IMR-90 (cell line): ENCODE measurements around the gene OSCP1. TPM values are rescaled to one million over a fixed set of nuclear protein-coding genes. Genes with fewer than 3 reads are reported as not detected.

Source experiments
- ATAC-seq: fragments of 200-7000 bp; cut with Tn5 transposase; 2 replicates; pipeline ENCODE4 v1.9.1; 2020; ENCODE audit warnings: low read depth, mild to moderate bottlenecking, moderate library complexity
- BruUV-seq: library from RNA; stranded (reverse); fragments of 400-500 nt; replicated peaks from 2 replicates; lab custom pipeline; 2021; lab: Mats Ljungman, UMichigan
- CTCF ChIA-PET: fragments of 300-600 bp; formaldehyde crosslinking; extraction: SDS; loops from one replicate; lab custom pipeline; 2021; ENCODE audit warnings: antibody characterized with exemption; lab: Yijun Ruan, JAX
- POLR2A ChIA-PET: fragments of 300-600 bp; sonication (Branson Sonifier 250); formaldehyde crosslinking; loops from one replicate; lab custom pipeline; 2022; ENCODE audit warnings: antibody characterized with exemption; ENCODE audit not compliant: unreplicated experiment; lab: Charles Lee
- DNase-seq: peaks from one replicate; pipeline ENCODE4 v3.0.0; 2013
- H2AFZ ChIP-seq: replicated peaks from 2 replicates; pipeline ENCODE3; 2013; ENCODE audit warnings: low read length, mild to moderate bottlenecking; ENCODE audit not compliant: poor library complexity
- H2AK5ac ChIP-seq: 2 replicates; pipeline ENCODE4 v1.6.1; 2013; ENCODE audit warnings: low read depth, low read length, inconsistent platforms
- H2AK9ac ChIP-seq: replicated peaks from 2 replicates; pipeline ENCODE3; 2013; ENCODE audit warnings: mild to moderate bottlenecking, low read depth, low read length, moderate library complexity; ENCODE audit not compliant: poor library complexity
- H2BK120ac ChIP-seq: 2 replicates; pipeline ENCODE4 v1.6.1; 2013; ENCODE audit warnings: low read depth, low read length, inconsistent platforms
- H2BK15ac ChIP-seq: 3 replicates; pipeline ENCODE4 v1.6.1; 2013; ENCODE audit warnings: low read depth, low read length, inconsistent platforms
- H2BK20ac ChIP-seq: 2 replicates; pipeline ENCODE4 v1.6.1; 2013; ENCODE audit warnings: low read depth, mild to moderate bottlenecking, inconsistent platforms, low read length, moderate library complexity
- H2BK5ac ChIP-seq: 2 replicates; pipeline ENCODE4 v1.6.1; 2013; ENCODE audit warnings: mild to moderate bottlenecking, low read depth, low read length, inconsistent platforms; ENCODE audit not compliant: poor library complexity, severe bottlenecking
- H3K14ac ChIP-seq: replicated peaks from 2 replicates; pipeline ENCODE4 v1.6.1; 2013; ENCODE audit warnings: low read depth, low read length, inconsistent platforms
- H3K18ac ChIP-seq: 2 replicates; pipeline ENCODE4 v1.6.1; 2013; ENCODE audit warnings: low read depth, low read length, control low read depth
- H3K23ac ChIP-seq: 2 replicates; pipeline ENCODE4 v1.6.1; 2013; ENCODE audit warnings: low read depth, low read length, inconsistent platforms
- H3K27ac ChIP-seq: 2 replicates; pipeline ENCODE4 v1.5.1; 2013; ENCODE audit warnings: mild to moderate bottlenecking, control low read depth, low read length; ENCODE audit not compliant: insufficient read depth
- H3K27me3 ChIP-seq: 2 replicates; pipeline ENCODE4 v1.6.1; 2013; ENCODE audit warnings: low read length; ENCODE audit not compliant: control insufficient read depth, insufficient read depth
- H3K36me3 ChIP-seq: 2 replicates; pipeline ENCODE4 v1.6.1; 2013; ENCODE audit warnings: low read length, mixed read lengths; ENCODE audit not compliant: control insufficient read depth, insufficient read depth
- H3K4ac ChIP-seq: 2 replicates; pipeline ENCODE4 v1.6.1; 2013; ENCODE audit warnings: low read depth, low read length, inconsistent platforms
- H3K4me1 ChIP-seq: 2 replicates; pipeline ENCODE4 v1.6.1; 2013; ENCODE audit warnings: low read length, mixed read lengths; ENCODE audit not compliant: control insufficient read depth, insufficient read depth
- H3K4me2 ChIP-seq: 2 replicates; pipeline ENCODE4 v1.6.1; 2013; ENCODE audit warnings: low read depth, mild to moderate bottlenecking, control low read depth, low read length, moderate library complexity
- H3K4me3 ChIP-seq: 2 replicates; pipeline ENCODE4 v1.5.1; 2013; ENCODE audit warnings: low read depth, mild to moderate bottlenecking, control low read depth, low read length, moderate library complexity; ENCODE audit not compliant: insufficient read depth
- H3K56ac ChIP-seq: 2 replicates; pipeline ENCODE4 v1.6.1; 2013; ENCODE audit warnings: low read length, inconsistent platforms; ENCODE audit not compliant: insufficient read depth; ENCODE audit errors: extremely low read depth
- H3K79me1 ChIP-seq, 2 experiments: 2 replicates each; pipeline ENCODE4 v1.6.1; 2013; ENCODE audit warnings: low read length in 2 of 2, inconsistent platforms in 1 of 2, low read depth in 1 of 2
- H3K9ac ChIP-seq: 2 replicates; pipeline ENCODE4 v1.6.1; 2013; ENCODE audit warnings: low read depth, low read length, control low read depth
- H3K9me1 ChIP-seq: 2 replicates; pipeline ENCODE4 v1.6.1; 2013; ENCODE audit warnings: low read length, inconsistent platforms; ENCODE audit not compliant: insufficient read depth
- H3K9me3 ChIP-seq: 2 replicates; pipeline ENCODE4 v1.6.1; 2013; ENCODE audit warnings: low read length; ENCODE audit not compliant: control insufficient read depth, insufficient read depth
- H4K20me1 ChIP-seq: 2 replicates; pipeline ENCODE4 v1.6.1; 2013; ENCODE audit warnings: low read length, inconsistent platforms; ENCODE audit not compliant: insufficient read depth
- H4K5ac ChIP-seq: 2 replicates; pipeline ENCODE4 v1.6.1; 2013; ENCODE audit warnings: mild to moderate bottlenecking, low read depth, low read length, control low read depth
- H4K8ac ChIP-seq, 2 experiments: 2 replicates each; pipeline ENCODE4 v1.6.1; 2013; ENCODE audit warnings: low read depth in 2 of 2, low read length in 2 of 2, control low read depth in 1 of 2, inconsistent platforms in 1 of 2
- H4K91ac ChIP-seq: 2 replicates; pipeline ENCODE4 v1.6.1; 2013; ENCODE audit warnings: low read depth, low read length, inconsistent platforms; ENCODE audit not compliant: insufficient read depth
- BHLHE40 ChIP-seq: fragments of 150-350 bp; IDR thresholded peaks from 2 replicates; pipeline ENCODE4 v1.6.1; 2016; ENCODE audit warnings: mild to moderate bottlenecking, low read depth, low read length
- CEBPB ChIP-seq: IDR thresholded peaks from 2 replicates; pipeline ENCODE4 v1.6.1; 2012; ENCODE audit warnings: low read depth, low read length, improper control_type of control experiment
- CHD1 ChIP-seq: IDR thresholded peaks from 2 replicates; pipeline ENCODE4 v1.6.1; 2012; ENCODE audit warnings: low read depth, low read length, improper control_type of control experiment
- ELK1 ChIP-seq: fragments of 150-350 bp; IDR thresholded peaks from 2 replicates; pipeline ENCODE4 v1.6.1; 2016; ENCODE audit warnings: low read depth, mild to moderate bottlenecking, low read length, moderate library complexity, borderline replicate concordance
- FOS ChIP-seq: fragments of 150-350 bp; IDR thresholded peaks from 2 replicates; pipeline ENCODE4 v1.6.1; 2016; ENCODE audit warnings: low read depth, low read length
- MAZ ChIP-seq: IDR thresholded peaks from 2 replicates; pipeline ENCODE4 v1.6.1; 2012; ENCODE audit warnings: low read depth, mild to moderate bottlenecking, low read length, improper control_type of control experiment, moderate library complexity, borderline replicate concordance
- MXI1 ChIP-seq: IDR thresholded peaks from 2 replicates; pipeline ENCODE4 v1.6.1; 2012; ENCODE audit warnings: low read depth, mild to moderate bottlenecking, low read length, moderate library complexity, borderline replicate concordance
- NFE2L2 ChIP-seq: fragments of 150-350 bp; IDR thresholded peaks from 2 replicates; pipeline ENCODE4 v1.6.1; 2016; ENCODE audit warnings: low read depth, mild to moderate bottlenecking, low read length
- POLR2A ChIP-seq: IDR thresholded peaks from 2 replicates; pipeline ENCODE4 v1.6.1; 2012; ENCODE audit warnings: mild to moderate bottlenecking, low read depth, low read length
- RAD21 ChIP-seq: IDR thresholded peaks from 2 replicates; pipeline ENCODE4 v1.6.1; 2012; ENCODE audit warnings: low read length, improper control_type of control experiment
- RCOR1 ChIP-seq: IDR thresholded peaks from 2 replicates; pipeline ENCODE4 v1.6.1; 2012; ENCODE audit warnings: mild to moderate bottlenecking, low read length, improper control_type of control experiment; ENCODE audit not compliant: insufficient replicate concordance
- RFX5 ChIP-seq: IDR thresholded peaks from 2 replicates; pipeline ENCODE4 v1.8.0; 2012; ENCODE audit warnings: low read depth, mild to moderate bottlenecking, low read length, moderate library complexity
- SMC3 ChIP-seq: fragments of 150-350 bp; IDR thresholded peaks from 2 replicates; pipeline ENCODE4 v1.6.1; 2016; ENCODE audit warnings: low read depth, mild to moderate bottlenecking, antibody characterized with exemption, low read length, moderate library complexity
- USF2 ChIP-seq: fragments of 150-350 bp; IDR thresholded peaks from 2 replicates; pipeline ENCODE4 v1.6.1; 2017; ENCODE audit warnings: mild to moderate bottlenecking, antibody characterized with exemption, low read length, low read depth
- WGBS, 2 experiments: methylation state at CpG; one replicate each; pipeline versions ENCODE4 v1.1.5 to v1.1.7; 2013; ENCODE audit warnings: missing lambda C conversion rate in 2 of 2; ENCODE audit not compliant: insufficient read length in 1 of 2; ENCODE audit errors: extremely low coverage in 2 of 2; 5-methylcytosine and 5-hydroxymethylcytosine counted together
- dilution Hi-C: fragments of 300-500 bp; cut with HindIII; formaldehyde crosslinking; loops from one replicate; pipeline ENCODE4 v1.14.3; 2018; ENCODE audit warnings: low sequenced_read_pairs; ENCODE audit not compliant: unreplicated experiment
- in situ Hi-C: fragments of 300-500 bp; cut with MboI; formaldehyde crosslinking; loops from 3 replicates; pipeline ENCODE4 v1.14.3; 2019; ENCODE audit warnings: low sequenced_read_pairs, inconsistent platforms, mixed read lengths
- intact Hi-C: fragments of 100-400 bp; cut with micrococcal nuclease; formaldehyde crosslinking; loops from 2 replicates; pipeline ENCODE4 v1.10.0; 2022
- polyA plus RNA-seq, 3 experiments: library from polyadenylated mRNA; depleted of rRNA; stranded (reverse); fragments of >200 nt; gene quantifications; 2 replicates each; pipeline ENCODE4 v1.2.3, GENCODE V29; 2012; ENCODE audit warnings: low replicate concordance in 1 of 3
- total RNA-seq: library from RNA; depleted of rRNA; stranded (reverse); fragments of >200 nt; gene quantifications from 2 replicates; pipeline ENCODE4 v1.2.3, GENCODE V29; 2012
- TF ChIP-seq, protein P1 (sequence below): conservative IDR thresholded peaks from 2 replicates; pipeline ENCODE4 v1.5.1; 2012; ENCODE audit warnings: mild to moderate bottlenecking, low read depth, low read length, improper control_type of control experiment

Gene OSCP1
- total and polyA plus RNA-seq, 2 of the 4 experiments (the other 2 are of a cell fraction), result 7.8 to 11.8 TPM

GRCh38 chr1:36466370-36467026, 16.2 kb upstream of the OSCP1 start:
- CTCF ChIA-PET, result no interaction called here
- no peak for TF ChIP-seq USF2
- TF ChIP-seq MXI1, result no peak
- no peak for TF ChIP-seq POLR2A
- no peak for TF ChIP-seq CHD1
- no peak for TF ChIP-seq MAZ
- TF ChIP-seq NFE2L2, result no peak
- no peak for TF ChIP-seq SMC3
- TF ChIP-seq CEBPB, result no peak
- no peak for TF ChIP-seq FOS
- no peak for TF ChIP-seq BHLHE40
- no peak for TF ChIP-seq RFX5
- TF ChIP-seq, protein P1, sequence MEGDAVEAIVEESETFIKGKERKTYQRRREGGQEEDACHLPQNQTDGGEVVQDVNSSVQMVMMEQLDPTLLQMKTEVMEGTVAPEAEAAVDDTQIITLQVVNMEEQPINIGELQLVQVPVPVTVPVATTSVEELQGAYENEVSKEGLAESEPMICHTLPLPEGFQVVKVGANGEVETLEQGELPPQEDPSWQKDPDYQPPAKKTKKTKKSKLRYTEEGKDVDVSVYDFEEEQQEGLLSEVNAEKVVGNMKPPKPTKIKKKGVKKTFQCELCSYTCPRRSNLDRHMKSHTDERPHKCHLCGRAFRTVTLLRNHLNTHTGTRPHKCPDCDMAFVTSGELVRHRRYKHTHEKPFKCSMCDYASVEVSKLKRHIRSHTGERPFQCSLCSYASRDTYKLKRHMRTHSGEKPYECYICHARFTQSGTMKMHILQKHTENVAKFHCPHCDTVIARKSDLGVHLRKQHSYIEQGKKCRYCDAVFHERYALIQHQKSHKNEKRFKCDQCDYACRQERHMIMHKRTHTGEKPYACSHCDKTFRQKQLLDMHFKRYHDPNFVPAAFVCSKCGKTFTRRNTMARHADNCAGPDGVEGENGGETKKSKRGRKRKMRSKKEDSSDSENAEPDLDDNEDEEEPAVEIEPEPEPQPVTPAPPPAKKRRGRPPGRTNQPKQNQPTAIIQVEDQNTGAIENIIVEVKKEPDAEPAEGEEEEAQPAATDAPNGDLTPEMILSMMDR, result no peak
- no peak for TF ChIP-seq RCOR1
- no peak for TF ChIP-seq ELK1
- no peak for TF ChIP-seq RAD21

More at GRCh38 chr1:36466370-36467026, 16.2 kb upstream of the OSCP1 start:
- Histone ChIP-seq H2AK9ac (no peak overlapping the region), H3K36me3 (peaks cover 8% of the 10 kb centered on the region; the same call in 1 of the 2 replicates), H3K18ac (no peak overlapping the region), H3K56ac (no peak overlapping the region), H3K79me1 (peaks cover 13 to 18% of the 10 kb centered on the region in 2 experiments; a peak in 3 of 4 replicates), H3K9me1 (peaks cover 8% of the 10 kb centered on the region), H4K8ac (no peak overlapping the region), H3K4me2 (no peak overlapping the region), H2AFZ (peak overlapping the region; percentile 82), H4K5ac (no peak overlapping the region), H3K9ac (no peak overlapping the region), H3K4ac (no peak overlapping the region), H2AK5ac (0 out of 2 replicates have a peak overlapping the region, but pooled peaks have one; percentile 3), H3K4me3 (no peak overlapping the region), H2BK15ac (no peak overlapping the region), H3K4me1 (peaks cover 6% of the 10 kb centered on the region), H3K14ac (no peak overlapping the region), H3K9me3 (no peaks in the 10 kb centered on the region), H3K23ac (no peak overlapping the region), H2BK20ac (no peak overlapping the region), H3K27ac (no peak overlapping the region), H4K20me1 (no peaks in the 10 kb centered on the region), H3K27me3 (peaks cover 2% of the 10 kb centered on the region; the same call in 1 of the 2 replicates), H4K91ac (no peak overlapping the region), H2BK120ac (no peak overlapping the region), H2BK5ac (no peak overlapping the region)
- intact Hi-C loops (no loop called here), dilution Hi-C loops (no loop called here), in situ Hi-C loops (loop anchor here (25.0 kb wide), 1 partner anchor 1546 kb away; the partner anchor contains the start of genes FHL3 and UTP11)
- WGBS, 2 experiments, result 20% methylated on average over 1 of the region's 12 CpGs; no CpG with 5 or more reads in 1 of the 2 experiments
- DNase-seq (no peak), ATAC-seq (no peak)
- POLR2A ChIA-PET, result no interaction called here
- no TSS peak for BruUV-seq
